ENCODE results near the gene WBP1L.

The WBP1L gene

DNA sequence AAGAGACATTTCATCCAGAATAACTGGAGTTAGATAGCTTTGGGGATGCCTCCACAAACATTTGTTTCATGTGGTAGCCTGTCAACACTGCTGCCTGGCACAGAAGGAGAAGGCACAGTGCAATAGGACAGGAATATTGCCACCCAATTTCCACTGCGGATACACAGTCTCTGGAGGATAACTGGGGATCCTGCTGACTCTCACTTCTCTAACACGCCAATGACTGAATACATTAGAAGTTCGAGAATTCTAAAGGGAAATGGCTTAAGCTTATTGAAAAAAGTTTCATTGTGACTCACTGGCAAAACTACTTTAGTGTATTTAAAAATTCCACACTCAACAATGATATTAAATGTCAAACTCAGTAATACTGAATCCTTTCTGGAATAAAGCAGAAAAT is 42.5 kb upstream of the WBP1L start:
- no peak overlapping the region for H3K4me3 ChIP-seq (ENCODE audit: insufficient read depth, low read length, poor library complexity, severe bottlenecking)
- H3K9ac ChIP-seq (ENCODE audit: low read length) = no peak overlapping the region
- TF ChIP-seq, protein P1, sequence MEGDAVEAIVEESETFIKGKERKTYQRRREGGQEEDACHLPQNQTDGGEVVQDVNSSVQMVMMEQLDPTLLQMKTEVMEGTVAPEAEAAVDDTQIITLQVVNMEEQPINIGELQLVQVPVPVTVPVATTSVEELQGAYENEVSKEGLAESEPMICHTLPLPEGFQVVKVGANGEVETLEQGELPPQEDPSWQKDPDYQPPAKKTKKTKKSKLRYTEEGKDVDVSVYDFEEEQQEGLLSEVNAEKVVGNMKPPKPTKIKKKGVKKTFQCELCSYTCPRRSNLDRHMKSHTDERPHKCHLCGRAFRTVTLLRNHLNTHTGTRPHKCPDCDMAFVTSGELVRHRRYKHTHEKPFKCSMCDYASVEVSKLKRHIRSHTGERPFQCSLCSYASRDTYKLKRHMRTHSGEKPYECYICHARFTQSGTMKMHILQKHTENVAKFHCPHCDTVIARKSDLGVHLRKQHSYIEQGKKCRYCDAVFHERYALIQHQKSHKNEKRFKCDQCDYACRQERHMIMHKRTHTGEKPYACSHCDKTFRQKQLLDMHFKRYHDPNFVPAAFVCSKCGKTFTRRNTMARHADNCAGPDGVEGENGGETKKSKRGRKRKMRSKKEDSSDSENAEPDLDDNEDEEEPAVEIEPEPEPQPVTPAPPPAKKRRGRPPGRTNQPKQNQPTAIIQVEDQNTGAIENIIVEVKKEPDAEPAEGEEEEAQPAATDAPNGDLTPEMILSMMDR (IDR thresholded peaks at IDR 0.05; ENCODE audit: insufficient read depth, low read length, poor library complexity, severe bottlenecking) = no peak
- no peaks in the 10 kb centered on the region for H3K9me2 ChIP-seq (replicated peaks; ENCODE audit: insufficient read depth, low read length)
- no peaks in the 10 kb centered on the region for H3K27me3 ChIP-seq (ENCODE audit: low read length)
- no peaks in the 10 kb centered on the region for H4K20me1 ChIP-seq (ENCODE audit: low read depth, low read length)
- no peaks in the 10 kb centered on the region for H3K36me3 ChIP-seq (ENCODE audit: low read length)
- no peak overlapping the region for H2AFZ ChIP-seq (ENCODE audit: low read depth, low read length, severe bottlenecking)
- H3K9me3 ChIP-seq (ENCODE audit: insufficient read depth, low read length) = no peaks in the 10 kb centered on the region
- H3K79me2 ChIP-seq (ENCODE audit: insufficient read depth, low read length) = no peaks in the 10 kb centered on the region
- H3K4me2 ChIP-seq (ENCODE audit: low read depth, low read length, poor library complexity, severe bottlenecking) = no peak overlapping the region
- no peaks in the 10 kb centered on the region for H3F3A ChIP-seq (ENCODE audit: insufficient read depth)
- no peak overlapping the region for H3K27ac ChIP-seq (ENCODE audit: low read depth, low read length)

DNA sequence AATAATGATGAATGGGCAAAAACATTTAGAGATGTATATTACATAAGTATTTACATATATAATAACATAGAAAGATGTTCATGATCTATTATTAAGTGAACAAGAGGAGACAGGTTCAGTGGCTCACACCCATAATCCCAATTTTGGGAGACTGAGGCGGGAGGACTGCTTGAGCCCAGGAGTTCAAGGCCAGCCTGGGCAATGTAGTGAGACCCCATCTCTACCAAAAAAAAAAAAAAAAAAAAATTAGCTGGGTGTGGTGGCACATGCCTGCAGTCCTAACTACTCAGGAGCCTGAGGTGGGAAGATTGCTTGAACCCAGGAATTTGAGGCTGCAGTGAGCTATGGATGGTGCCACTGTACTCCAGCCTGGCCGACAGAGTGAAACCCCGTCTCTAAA is 42.0 kb upstream of the WBP1L start:
- Histone ChIP-seq H3K9me3 (ENCODE audit: insufficient read depth, low read length) (no peaks in the 10 kb centered on the region), H3K27ac (ENCODE audit: low read depth, low read length) (no peak overlapping the region), H3K4me3 (ENCODE audit: insufficient read depth, low read length, poor library complexity, severe bottlenecking) (no peak overlapping the region), H4K20me1 (ENCODE audit: low read depth, low read length) (no peaks in the 10 kb centered on the region), H3K4me2 (ENCODE audit: low read depth, low read length, poor library complexity, severe bottlenecking) (no peak overlapping the region), H3K27me3 (ENCODE audit: low read length) (no peaks in the 10 kb centered on the region), H3K9ac (ENCODE audit: low read length) (no peak overlapping the region), H3F3A (ENCODE audit: insufficient read depth) (no peaks in the 10 kb centered on the region), H3K79me2 (ENCODE audit: insufficient read depth, low read length) (no peaks in the 10 kb centered on the region), H3K9me2 (replicated peaks; ENCODE audit: insufficient read depth, low read length) (no peaks in the 10 kb centered on the region), H2AFZ (ENCODE audit: low read depth, low read length, severe bottlenecking) (no peak overlapping the region), H3K36me3 (ENCODE audit: low read length) (no peaks in the 10 kb centered on the region)
- TF ChIP-seq, protein P1 (IDR thresholded peaks at IDR 0.05; ENCODE audit: insufficient read depth, low read length, poor library complexity, severe bottlenecking) = no peak
- no peak for TF ChIP-seq EZH2phosphoT487 (conservative IDR thresholded peaks at IDR 0.05; ENCODE audit: low read length)

DNA sequence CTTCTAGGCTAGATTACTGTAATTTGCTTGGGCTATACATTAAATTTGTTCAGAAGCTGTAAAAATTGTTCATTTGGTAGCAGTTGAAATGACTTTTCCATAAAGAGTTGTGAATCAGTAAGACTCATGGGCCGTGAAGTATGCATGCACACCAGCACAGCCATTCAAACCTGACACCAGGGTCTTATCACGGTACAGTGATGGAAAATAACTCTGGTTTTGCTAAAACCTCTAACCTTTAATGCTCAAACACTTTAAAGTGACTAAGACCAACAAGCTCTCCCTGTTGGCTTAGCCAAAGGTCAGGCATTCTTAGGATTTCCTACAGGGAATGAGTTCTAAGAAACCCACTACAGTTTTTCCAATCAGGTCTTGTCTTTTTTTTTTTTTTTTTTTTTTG is 41.0 kb upstream of the WBP1L start:
- Histone ChIP-seq H3K79me2 (ENCODE audit: insufficient read depth, low read length) (no peaks in the 10 kb centered on the region), H3K9ac (ENCODE audit: low read length) (no peak overlapping the region), H3K9me2 (replicated peaks; ENCODE audit: insufficient read depth, low read length) (no peaks in the 10 kb centered on the region), H3F3A (ENCODE audit: insufficient read depth) (no peaks in the 10 kb centered on the region), H3K27ac (ENCODE audit: low read depth, low read length) (no peak overlapping the region), H3K36me3 (ENCODE audit: low read length) (no peaks in the 10 kb centered on the region), H3K9me3 (ENCODE audit: insufficient read depth, low read length) (no peaks in the 10 kb centered on the region), H3K4me2 (ENCODE audit: low read depth, low read length, poor library complexity, severe bottlenecking) (no peak overlapping the region), H3K4me3 (ENCODE audit: insufficient read depth, low read length, poor library complexity, severe bottlenecking) (no peak overlapping the region), H4K20me1 (ENCODE audit: low read depth, low read length) (no peaks in the 10 kb centered on the region), H3K27me3 (ENCODE audit: low read length) (no peaks in the 10 kb centered on the region), H2AFZ (ENCODE audit: low read depth, low read length, severe bottlenecking) (no peak overlapping the region)
- no peak for TF ChIP-seq EZH2phosphoT487 (conservative IDR thresholded peaks at IDR 0.05; ENCODE audit: low read length)

DNA sequence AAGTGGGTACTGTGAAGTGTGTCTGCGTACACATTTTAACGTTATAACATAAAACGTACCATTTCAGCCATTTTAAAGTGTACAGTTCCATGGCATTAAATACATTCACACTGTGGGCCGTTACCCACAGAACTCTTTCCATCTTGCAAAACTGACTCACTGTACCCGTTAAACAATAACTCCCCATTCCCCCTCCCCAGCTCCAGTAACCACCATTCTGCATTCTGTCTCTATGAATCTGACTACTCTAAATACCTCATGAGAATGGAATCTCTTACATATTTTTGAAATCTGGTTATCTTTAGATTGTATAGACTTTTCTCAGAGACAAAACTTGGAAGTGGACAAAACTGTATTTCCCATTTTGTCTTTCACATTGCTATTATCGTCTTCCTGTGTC is 38.8 kb upstream of the WBP1L start:
- H3K9me3 ChIP-seq (ENCODE audit: insufficient read depth, low read length) = no peaks in the 10 kb centered on the region

More for the DNA sequence above, 38.8 kb upstream of the WBP1L start:
- Histone ChIP-seq H4K20me1 (ENCODE audit: low read depth, low read length) (no peaks in the 10 kb centered on the region), H3K27me3 (ENCODE audit: low read length) (no peaks in the 10 kb centered on the region), H3K9ac (ENCODE audit: low read length) (no peak overlapping the region), H3K9me2 (replicated peaks; ENCODE audit: insufficient read depth, low read length) (no peaks in the 10 kb centered on the region), H3K27ac (ENCODE audit: low read depth, low read length) (no peak overlapping the region), H3F3A (ENCODE audit: insufficient read depth) (no peaks in the 10 kb centered on the region), H3K4me3 (ENCODE audit: insufficient read depth, low read length, poor library complexity, severe bottlenecking) (no peak overlapping the region), H3K79me2 (ENCODE audit: insufficient read depth, low read length) (no peaks in the 10 kb centered on the region), H2AFZ (ENCODE audit: low read depth, low read length, severe bottlenecking) (no peak overlapping the region), H3K4me2 (ENCODE audit: low read depth, low read length, poor library complexity, severe bottlenecking) (no peak overlapping the region), H3K36me3 (ENCODE audit: low read length) (no peaks in the 10 kb centered on the region)
- no peak for TF ChIP-seq EZH2phosphoT487 (conservative IDR thresholded peaks at IDR 0.05; ENCODE audit: low read length)
- TF ChIP-seq, protein P1 (IDR thresholded peaks at IDR 0.05; ENCODE audit: insufficient read depth, low read length, poor library complexity, severe bottlenecking) = no peak

Measured in SU-DHL-6 (cell line).